ENCODE measurements around the gene BOC.
A peak's percentile ranks its signal among the peaks of the same experiment; 100 is the strongest.

BOC gene

GRCh38 chr3:113225286-113225685, 13.9 kb downstream of the BOC start:
- no peak for DNase-seq (ENCODE audit: low spot score)

DNA sequence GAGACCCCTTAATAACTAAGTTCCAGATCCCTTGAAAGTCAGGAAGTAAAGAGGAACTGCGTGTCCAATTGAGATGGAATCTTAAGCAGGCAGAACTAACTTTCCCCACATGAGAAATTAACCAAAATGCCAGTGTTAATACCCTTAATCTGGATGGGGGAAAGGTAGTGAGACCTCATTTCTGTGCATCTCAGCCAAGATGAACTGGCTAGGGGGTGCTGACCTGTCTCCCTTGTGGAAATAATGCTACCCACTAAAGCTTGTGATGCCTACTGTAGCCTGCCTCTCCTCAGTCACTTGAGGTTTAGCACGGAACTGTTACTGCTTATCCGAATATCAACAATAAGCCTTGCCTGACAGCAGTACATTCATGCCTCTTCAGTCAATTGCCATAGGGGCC, 15.1 kb downstream of the BOC start:
- DNase-seq (ENCODE audit: low spot score), result no peak

- no peak for DNase-seq (ENCODE audit: low spot score)
Observed at GRCh38 chr3:113227146-113227545, 15.8 kb downstream of the BOC start.

DNA sequence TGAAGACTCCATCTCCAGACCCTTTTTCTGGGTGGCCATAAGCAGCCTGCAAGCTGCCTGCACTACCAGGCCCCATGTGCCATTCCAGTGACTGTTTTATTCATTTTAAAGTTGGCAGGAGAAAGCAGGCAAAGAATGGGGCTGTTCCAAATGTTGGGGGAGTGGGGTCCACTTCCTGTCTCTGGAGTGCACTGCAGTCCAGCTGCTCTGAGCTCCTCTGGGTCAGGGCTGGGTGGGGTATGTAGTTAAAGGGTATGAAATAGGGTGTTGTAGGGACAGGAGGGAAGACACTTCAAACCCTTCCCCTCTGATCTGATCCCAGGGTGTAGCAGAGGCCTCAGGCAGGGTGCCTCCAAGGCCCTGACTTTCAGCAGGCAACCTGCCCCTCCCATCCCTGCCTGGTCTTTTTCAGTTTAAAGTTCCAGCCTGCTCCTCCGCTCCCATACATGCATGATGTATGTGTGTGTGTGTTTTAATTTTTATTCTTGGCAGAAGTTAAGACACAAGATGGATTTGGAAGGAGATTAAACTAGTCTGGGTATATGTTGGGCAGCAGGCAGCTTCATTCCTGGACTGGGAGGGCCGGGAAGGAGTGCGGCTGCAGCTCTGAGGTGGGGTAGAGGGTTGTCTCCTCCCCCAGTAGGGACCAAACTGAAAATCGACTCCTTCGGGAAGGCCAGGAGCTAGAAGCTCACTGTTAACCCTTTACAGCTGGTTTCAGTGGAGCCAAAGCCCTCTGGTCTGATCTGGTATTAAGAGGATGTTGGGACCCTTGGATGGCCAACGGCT, 17.3 kb downstream of the BOC start:
- no peak for DNase-seq (ENCODE audit: low spot score)

DNA sequence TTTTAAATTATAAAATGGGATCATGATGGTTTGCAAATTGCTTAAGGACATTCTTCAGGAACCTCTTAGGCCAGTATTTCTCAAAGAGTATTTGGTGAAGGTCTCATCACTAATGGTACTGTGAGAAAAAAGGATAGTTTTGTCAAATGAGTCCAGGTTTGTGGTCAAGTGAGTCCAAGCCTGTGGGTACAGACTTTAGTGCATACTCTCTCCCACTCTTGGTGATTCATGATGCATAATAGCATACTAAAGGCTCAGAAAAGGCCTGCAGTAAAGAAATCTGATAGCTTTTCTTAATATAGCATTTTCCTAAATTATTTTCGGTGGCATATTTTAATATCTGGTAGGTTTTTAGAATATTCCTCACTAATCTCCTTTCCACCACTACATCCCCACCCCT, 20.0 kb downstream of the BOC start:
- DNase-seq (ENCODE audit: low spot score), result no peak

- DNase-seq (ENCODE audit: low spot score), result no peak
Observed at GRCh38 chr3:113231827-113232253, 20.5 kb downstream of the BOC start.

DNA sequence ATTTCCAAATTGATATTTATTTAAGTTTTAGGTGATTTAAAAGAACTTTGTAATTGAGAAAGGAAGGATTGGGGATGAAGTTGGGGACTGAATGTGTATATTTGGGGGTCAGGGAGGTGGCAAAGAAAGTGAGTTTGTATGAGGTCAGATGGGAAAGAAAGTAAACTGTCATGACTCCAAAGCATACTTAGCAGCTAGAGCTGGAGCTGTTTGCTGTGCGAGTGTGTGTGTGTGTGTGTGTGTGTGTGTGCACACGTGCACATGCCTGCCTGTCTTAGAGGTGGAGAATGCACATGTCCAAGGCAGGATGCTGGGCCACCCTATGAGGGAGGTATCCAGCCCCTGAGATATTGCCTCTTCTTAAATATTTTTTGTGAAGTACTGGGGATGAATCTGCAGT, 21.0 kb downstream of the BOC start:
- no peak for DNase-seq (ENCODE audit: low spot score)

- no peak for DNase-seq (ENCODE audit: low spot score)
Observed at GRCh38 chr3:113233497-113233896, 22.1 kb downstream of the BOC start.

DNA sequence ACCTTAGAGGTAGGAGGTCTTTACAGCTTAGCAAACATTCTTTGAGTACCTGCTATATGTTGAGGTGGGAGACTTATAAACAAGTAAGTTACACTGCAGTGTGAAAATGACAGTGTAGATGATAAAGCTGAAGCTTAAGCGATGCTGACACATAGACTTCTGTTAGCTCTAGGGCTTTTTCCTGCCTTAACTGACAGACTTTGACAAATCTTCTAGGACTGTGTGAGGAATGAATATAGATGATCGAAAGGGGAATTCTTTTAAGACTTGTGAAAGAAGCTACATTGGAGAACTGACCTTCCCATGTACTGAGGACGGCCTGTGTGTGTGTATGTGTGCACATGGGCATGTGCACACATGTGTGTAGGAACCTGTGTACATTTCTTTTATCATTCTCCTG, 22.7 kb downstream of the BOC start:
- DNase-seq (ENCODE audit: low spot score), result no peak

DNA sequence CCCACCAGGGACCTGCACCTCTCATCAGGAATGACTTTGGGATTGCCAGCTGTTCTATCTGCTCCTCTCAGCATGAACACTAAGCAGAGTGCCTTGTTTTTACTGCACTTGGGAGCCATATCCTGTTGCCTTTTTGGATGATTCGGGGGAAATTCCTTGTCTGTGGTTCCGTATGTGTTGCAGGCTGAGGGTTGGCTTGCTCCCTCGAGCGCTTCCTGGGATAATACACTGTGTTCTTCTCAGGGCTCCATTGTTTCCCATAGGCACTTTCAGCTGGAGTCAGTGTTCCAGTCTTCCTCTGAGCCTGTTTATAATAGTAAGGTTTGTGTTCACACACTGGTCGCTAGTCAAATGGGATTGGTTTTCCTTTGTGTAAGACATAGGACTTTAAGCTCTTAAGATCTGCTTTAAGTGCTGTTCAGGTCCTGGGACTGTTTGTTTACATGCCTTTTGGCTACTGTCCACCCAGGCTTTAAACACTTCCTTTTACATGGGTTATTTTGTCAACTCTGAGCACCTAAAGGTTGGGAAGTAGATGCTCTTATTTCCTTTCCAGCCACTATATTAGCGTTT, 23.4 kb downstream of the BOC start:
- DNase-seq (ENCODE audit: low spot score), result peak; percentile 45

- DNase-seq (ENCODE audit: low spot score), result no peak
Observed at GRCh38 chr3:113238503-113238902, 27.1 kb downstream of the BOC start.

GRCh38 chr3:113240841-113241240, 29.5 kb downstream of the BOC start:
- DNase-seq (ENCODE audit: low spot score), result no peak

- DNase-seq (ENCODE audit: low spot score), result no peak
Observed at GRCh38 chr3:113241292-113242095, 30.1 kb downstream of the BOC start.

DNA sequence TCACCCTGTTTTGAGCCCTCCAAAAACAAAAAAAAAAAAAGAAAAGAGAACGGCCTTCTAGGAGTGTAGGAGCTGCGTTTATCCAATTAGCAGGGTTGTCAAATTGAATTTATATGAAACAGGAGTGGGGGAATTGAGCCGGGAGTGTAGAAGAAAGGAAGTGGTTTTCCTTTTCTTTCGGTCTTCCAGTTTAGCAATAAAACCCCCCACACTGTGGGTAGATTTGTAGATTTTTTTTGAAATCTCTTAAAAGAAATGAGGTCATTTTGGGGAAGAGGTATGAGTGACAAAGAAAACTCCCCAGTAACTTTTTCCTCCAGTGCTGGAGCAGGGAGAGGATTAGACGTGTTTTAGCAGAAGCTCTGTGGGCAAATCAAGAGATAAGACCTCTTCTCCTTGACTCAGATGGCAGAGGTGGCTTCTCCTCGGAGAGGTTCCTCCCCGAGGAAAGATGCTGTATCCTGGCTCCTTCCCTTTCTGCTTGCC, 30.8 kb downstream of the BOC start:
- no peak for DNase-seq (ENCODE audit: low spot score)

GRCh38 chr3:113243071-113243470, 31.7 kb downstream of the BOC start:
- no peak for DNase-seq (ENCODE audit: low spot score)

GRCh38 chr3:113243846-113244245, 32.5 kb downstream of the BOC start:
- no peak for DNase-seq (ENCODE audit: low spot score)

- DNase-seq (ENCODE audit: low spot score), result no peak
Observed at GRCh38 chr3:113245761-113246161, 34.4 kb downstream of the BOC start.

DNA sequence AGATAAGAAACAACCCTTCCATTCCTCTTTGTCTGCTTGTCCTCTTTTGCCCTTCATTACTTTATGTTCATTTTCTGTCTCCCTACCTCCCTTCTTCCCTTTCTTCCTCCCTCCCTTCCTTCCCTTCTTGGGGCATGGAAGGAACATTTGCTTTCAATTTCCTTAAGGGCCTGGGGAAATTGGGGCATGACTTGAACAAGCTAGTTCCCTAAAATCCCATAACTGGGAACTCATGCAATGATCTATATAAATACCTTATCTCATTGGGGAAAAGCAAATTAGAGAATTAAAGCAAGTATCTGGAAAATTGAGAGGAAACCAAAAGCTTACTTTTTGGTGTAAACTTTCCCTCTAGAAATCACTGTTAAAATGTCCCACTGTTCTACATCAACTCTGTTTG, 35.7 kb downstream of the BOC start:
- no peak for DNase-seq (ENCODE audit: low spot score)

- DNase-seq (ENCODE audit: low spot score), result no peak
Observed at GRCh38 chr3:113247675-113248458, 36.5 kb downstream of the BOC start.

GRCh38 chr3:113249111-113249510, 37.8 kb downstream of the BOC start:
- DNase-seq (ENCODE audit: low spot score), result peak; percentile 46

DNA sequence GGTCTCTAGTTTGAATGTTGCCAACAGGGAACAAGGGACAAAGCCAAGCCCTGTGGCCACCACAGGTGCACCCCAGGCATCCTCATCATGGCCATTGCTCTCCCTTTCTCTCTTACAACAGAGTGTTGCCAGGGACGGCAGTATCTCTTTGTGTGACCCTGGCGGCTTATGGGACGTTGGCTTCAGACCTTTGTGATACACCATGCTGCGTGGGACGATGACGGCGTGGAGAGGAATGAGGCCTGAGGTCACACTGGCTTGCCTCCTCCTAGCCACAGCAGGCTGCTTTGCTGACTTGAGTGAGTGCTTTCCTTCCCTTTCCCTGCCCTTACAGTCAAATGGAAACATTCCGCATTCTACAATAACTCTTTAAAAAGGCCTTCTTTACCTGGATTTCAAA, 38.2 kb downstream of the BOC start:
- no peak for DNase-seq (ENCODE audit: low spot score)

DNA sequence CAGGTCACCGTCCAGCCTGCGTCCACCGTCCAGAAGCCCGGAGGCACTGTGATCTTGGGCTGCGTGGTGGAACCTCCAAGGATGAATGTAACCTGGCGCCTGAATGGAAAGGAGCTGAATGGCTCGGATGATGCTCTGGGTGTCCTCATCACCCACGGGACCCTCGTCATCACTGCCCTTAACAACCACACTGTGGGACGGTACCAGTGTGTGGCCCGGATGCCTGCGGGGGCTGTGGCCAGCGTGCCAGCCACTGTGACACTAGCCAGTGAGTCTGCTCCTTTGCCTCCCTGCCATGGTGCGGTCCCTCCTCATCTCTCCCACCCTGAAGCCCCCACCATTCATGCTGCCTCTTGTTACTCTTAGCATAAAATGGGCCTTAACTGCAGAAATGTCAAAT, 39.2 kb downstream of the BOC start:
- DNase-seq (ENCODE audit: low spot score), result no peak

All from pons (tissue), 1 donor.